ENCODE data around the gene UBXN6.

UBXN6 gene

GRCh38 chr19:4402171-4403004 is 55.2 kb downstream of the UBXN6 start, which contains the start of gene CHAF1A:
CHAF1A (plus strand) TSS chr19:4402640; CDS start chr19:4402763, 123 bp downstream.
- DNase-seq = peak; percentile 100

- DNase-seq = no peak
These were observed 55.8 kb downstream of the UBXN6 start for GRCh38 chr19:4401769-4402170.

- DNase-seq = peak; percentile 90
These were observed 57.3 kb downstream of the UBXN6 start, which contains the start of gene SH3GL1 for GRCh38 chr19:4400135-4400936. SH3GL1 (minus strand) TSS chr19:4400547; CDS start chr19:4400368, 179 bp downstream.

DNA sequence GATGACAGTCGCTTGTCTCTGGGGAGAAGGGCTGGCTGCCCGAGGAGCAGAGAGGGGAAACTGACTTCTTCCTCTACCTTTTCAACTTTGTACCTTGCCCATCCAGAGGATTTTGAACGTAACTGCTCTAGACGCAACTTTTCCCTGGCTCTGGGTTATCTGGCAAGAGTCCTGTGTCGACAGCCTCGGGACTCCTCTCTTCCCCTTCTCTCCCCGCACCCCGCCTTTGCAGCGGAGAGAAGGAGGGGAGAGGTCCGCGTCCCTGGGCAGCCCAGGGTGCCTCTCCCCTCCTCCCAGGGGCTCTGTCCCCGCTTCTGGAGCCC is 57.8 kb downstream of the UBXN6 start:
- DNase-seq = no peak

- DNase-seq = no peak
These were observed 60.4 kb downstream of the UBXN6 start for GRCh38 chr19:4396949-4397783.
